Islet of Langerhans (tissue), 1 donor: ENCODE measurements around the gene RBM18.

Source experiments
- FAIRE-seq: peaks from one replicate; lab custom pipeline; 2011; peaks lifted over from hg19 to GRCh38; lab: Jason Lieb, UNC

The RBM18 gene, protein sequence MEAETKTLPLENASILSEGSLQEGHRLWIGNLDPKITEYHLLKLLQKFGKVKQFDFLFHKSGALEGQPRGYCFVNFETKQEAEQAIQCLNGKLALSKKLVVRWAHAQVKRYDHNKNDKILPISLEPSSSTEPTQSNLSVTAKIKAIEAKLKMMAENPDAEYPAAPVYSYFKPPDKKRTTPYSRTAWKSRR

DNA sequence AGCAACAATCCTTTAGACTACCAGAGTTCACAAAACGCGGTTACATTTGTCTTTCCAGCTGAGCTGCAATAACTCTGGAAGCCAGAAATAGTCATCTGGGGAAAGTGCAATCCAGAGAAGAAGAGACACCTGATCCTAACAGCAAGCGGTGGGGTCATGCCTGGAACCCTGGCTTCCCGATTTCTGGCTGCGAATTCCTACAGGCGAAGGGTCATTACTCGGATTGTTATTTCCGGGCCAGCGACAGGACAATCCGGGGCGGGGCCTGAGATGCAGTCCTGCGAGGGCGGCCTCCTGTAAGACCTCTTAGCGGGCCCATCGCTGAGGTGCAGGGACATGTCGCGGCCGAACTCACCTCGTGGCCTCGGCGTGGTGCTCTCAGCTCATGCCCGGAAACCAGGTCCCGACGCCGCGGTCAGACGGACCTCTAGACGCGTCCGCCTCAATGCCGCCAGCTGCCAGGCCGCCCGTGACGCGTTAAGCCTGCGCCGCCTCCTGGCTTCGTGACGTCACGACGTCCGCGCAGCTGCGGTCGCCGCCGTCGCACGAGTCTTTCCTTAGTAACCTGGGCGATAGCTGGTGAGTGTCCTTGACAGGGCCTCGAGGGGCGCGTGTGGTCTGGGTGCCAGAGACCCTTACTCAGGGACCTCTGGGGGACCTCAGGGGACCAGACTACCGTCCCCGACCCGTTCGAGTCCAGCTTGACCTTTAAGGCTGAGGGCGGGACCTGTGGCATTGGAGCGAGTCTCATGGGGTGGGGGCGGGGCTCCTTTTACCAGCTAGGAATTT lies at the start of gene RBM18, which contains the start of gene MRRF:
Gene RBM18, minus strand, starts transcription at position 481 of the 789 bp plus-strand sequence. CDS start 3,348 bp downstream, outside the sequence.
Gene MRRF, plus strand, starts transcription at position 523 of the 789 bp plus-strand sequence. CDS start 6,010 bp downstream, outside the sequence.
- no peak for FAIRE-seq

DNA sequence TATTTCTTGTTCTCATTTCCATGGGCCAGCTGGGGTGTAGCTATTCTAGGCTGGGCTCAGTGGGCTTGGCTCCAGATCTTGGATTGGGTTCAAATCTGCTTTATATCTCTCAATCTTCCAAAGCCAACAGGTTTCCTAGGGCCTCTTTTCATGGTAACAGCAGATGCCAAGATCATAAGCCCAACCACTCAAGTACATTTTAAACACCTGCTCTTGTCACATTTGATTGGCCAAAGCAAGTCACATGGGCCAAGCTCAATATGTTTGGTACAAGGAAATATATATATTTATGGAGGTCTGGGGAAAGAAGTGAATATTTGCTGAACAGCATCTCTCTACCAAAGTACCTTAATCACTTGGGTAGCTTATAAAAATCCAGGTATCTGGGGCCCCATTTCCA lies 49.5 kb upstream of the RBM18 start:
- no peak for FAIRE-seq

DNA sequence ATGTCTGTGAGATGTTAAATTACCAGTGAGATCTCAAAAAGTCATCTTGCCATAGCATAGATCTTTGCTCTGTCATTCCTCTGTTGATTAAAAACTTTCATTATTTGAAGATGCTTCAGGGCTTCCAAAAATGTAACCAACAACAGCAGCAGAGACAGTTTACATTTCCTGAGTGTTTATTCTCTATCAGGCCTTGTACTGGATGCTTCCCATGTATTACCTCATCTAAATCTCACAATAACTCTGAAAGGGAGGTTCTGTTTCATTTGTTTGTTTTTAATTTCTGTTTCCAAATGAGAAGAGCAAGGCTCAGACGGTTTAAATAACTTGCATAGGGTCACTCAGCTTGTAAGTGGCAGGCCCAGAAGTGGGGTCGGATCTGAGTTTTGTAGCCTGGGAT lies 45.2 kb upstream of the RBM18 start:
- FAIRE-seq, result no peak

DNA sequence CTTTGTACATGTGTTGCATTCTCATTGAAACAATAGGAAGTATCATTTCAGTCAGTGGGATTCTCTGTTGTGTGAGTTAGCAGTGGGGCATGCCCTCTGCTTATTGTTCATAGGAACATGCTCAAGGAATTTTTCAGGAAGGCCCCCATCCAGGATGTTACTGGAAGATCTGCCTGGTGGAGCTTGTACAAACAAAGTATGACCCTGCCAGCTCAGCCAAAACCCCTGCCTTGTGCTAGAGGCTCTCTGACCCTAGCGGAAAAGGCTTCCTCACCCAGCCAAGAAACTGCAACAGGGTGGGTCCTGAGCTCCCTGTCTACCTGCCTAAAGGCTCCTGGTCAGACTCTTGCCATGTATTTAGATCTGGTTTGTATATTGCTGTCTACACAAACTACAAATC lies 43.3 kb upstream of the RBM18 start:
- no peak for FAIRE-seq

DNA sequence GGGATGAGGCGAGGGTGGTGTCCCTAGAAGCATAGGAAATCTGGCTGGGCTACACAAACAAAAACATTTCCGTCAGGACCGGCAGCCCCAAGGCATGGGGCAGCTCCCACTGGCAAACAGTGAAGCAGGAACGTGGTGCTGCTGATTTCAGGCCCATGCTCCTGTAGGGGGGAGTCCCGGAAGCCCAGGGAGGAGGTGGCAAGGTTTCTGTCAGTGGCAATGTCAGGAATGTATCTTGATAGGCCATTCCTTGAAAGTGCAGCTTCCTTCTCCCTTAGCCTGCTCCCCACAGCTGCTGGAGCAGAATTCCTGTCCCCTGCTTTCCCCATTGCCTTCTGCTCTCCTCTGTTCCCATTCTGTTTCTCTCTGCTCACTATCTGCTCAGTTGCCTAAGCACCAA lies 42.4 kb upstream of the RBM18 start:
- no peak for FAIRE-seq

DNA sequence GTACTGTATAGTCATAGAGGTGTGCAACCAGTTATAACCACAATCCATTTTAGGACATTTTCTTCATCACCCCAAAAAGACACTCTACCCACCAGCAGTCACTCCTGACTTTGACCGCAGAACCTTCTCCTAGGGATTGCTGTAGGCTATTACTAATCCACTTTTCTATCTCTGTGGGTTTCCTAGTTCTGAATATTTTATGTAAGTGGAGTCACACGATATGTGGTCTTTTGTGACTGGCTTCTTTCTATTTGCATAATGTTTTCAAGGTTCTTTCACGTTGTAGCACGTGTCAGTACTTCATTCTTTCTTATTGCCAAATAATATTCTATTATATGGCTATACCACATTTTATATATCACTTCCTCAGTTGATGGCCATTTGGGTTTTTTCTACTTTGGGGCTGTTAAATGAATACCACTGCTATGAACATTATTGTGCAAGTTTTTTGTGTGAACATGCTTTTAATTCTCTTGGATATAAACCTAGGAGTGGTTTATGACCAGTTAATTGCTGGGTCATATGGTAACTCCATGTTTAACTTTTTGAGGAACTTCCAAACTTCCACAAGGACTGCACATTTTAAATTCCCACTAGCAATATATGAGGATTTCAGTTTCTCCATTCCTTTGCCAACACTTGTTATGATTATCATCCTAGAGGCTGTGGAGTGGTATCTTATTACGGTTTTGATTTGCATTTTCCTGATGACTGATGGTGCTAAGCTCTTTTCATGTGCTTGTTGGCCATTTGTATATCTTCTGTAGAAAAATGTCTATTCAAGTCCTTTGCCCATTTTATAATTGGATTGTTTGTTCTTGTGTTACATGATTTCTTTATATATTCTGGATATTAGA lies 37.8 kb upstream of the RBM18 start:
- FAIRE-seq, result no peak

DNA sequence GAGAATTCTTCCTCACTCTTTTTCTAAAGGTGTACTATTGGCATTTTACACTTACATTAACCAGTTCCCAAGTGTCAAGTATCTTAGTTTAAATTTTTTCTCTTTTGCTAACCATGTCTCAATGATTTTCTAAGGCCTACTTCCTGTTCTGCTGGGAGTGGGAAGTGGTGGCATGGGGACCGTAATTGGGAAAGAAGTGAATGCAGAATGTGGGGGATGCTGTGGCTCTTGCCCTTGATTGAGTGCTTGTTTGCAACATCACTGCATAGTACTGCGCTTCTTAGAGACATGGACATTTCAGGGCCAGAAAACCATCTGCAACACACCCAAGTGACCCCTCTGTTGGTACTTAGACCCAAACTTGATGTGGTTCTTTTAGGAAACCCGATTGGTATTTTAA lies 32.9 kb upstream of the RBM18 start:
- no peak for FAIRE-seq

DNA sequence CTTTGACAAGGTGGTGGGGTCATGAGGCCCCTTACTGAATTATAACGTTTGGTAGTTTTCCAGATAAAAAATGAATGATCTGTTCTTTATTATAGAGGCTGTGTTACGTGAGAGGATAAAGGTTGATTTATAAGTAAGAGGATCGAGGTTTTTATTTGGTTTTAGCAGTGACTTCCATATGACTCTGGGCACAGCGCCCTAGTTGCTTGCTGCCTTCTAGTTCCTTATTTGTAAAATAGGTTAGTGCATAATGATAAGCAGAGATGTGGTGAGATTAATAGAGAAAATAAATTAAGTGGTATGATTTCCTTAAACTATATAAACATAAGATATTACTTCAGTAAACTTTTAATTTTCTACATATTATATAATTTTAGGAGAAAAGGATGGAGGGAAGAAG lies 29.9 kb upstream of the RBM18 start:
- no peak for FAIRE-seq

DNA sequence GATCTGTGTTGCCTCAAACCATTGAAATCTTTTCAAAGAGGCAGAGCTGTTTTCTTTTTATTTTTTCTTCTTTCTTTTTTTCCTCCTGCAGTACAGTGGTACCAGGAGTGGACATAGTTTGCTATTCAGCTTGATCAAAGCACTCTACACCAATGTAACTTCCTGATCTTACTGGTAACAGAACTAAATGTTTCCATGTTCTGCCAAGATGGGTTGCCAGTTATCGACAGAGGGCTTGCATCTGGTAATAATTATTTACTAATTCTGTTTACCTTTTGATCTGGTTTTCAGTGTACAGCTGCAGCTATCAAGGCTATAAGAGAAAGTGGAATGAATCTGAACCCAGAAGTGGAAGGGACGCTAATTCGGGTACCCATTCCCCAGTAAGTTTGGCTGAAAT lies 26.8 kb upstream of the RBM18 start:
- FAIRE-seq, result no peak

DNA sequence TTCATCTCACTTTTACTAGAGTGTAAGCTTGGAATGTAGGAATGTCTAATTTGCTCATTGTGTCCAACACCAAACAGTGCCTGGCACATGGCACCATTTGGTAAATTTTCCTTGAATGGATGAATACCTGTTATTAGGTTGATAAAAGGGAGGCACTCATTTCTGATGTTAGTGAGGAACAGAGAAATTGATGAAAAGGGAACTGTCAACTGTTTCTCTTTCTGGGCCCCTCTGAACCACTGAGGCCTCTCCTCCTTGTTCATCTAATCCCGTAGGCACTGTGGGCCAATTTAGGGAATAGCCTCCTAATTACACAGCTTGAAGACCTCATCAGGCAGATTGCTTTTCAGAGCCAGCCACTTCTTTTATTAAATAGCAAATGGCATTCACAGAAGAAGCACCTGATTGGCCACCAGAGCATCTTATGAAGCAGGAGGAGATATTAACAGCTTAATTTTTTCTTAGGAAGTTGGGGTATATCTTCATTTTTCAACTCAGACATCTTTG lies 22.6 kb upstream of the RBM18 start:
- FAIRE-seq, result no peak

DNA sequence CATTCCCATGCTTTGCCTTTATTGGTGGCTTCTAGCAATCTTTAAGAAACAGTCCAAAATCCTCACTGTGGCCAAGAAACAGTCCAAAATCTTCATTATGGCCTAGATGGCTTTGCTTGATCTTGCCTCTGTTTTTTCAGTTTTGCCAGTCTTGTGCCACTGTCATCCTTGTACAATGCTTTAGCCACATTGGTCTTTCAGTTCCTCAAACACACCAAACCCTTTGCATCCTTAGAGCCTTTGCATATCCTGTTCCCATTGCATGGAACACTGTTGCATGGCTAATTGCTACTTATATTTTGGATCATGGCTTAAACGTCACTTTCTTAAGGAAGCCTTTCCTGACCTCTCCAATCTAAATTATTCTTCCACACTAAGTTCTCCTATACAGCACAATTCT lies 22.1 kb upstream of the RBM18 start:
- no peak for FAIRE-seq

DNA sequence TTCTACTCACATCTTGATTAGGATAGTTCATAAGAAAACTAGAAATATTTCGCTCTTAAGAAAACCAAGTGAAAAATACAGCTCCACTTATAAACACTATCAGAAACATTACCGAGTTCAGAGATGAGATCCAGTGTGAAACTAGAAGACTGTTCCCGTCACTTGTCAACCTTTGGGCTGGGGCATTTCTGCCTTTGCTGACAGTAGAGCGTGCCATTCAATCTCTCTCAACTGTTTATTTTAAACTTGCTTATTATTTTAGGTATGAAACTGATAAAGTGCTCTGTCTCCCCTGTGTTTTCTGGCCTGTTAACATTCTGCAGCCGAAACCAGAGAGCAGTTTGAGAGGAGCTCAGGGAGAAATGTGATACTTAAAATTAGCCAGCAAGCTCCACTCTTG lies 16.7 kb upstream of the RBM18 start:
- no peak for FAIRE-seq

DNA sequence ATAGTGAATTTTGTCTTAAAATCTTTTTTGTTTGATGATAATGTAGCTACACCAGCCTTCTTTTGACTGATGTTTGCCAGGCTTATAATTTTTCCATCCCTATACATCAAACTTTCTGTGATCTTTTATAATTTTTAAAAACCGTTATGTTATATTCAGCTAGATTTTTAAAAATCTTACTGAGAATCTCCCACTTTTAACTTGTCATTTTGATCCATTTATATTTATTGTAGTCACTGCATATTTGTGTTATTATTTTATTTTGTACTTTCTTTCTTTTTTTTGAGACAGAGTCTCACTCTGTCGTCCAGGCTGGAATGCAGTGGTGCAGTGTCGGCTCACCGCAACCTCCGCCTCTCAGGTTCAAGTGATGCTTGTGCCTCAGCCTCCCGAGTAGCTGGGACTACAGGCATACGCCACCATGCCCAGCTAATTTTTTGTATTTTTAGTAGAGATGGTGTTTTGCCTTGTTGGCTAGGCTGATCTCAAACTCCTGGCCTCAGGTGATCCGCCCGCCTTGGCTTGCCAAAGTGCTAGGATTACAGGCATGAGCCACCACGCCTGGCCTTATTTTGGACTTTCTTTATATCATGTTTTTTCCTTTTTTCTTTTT lies 12.8 kb upstream of the RBM18 start:
- FAIRE-seq, result no peak

DNA sequence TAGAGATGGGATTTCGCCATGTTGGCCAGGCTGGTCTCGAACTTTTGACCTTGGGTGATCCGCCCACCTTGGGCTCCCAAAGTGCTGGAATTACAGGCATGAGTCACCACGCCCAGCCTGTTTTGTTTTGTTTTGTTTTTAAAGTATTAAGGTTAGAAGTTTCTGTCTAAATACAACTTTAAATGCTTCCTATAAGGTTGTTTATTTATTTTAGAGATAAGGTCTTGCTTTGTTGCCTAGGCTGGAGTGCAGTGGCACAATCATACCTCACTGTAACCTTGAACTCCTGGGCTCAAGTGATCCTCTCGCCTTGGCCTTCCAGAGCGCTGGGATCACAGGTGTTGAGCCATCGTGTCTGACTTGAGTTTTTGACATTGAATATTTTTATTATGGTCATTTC lies 11.5 kb upstream of the RBM18 start:
- FAIRE-seq, result no peak

DNA sequence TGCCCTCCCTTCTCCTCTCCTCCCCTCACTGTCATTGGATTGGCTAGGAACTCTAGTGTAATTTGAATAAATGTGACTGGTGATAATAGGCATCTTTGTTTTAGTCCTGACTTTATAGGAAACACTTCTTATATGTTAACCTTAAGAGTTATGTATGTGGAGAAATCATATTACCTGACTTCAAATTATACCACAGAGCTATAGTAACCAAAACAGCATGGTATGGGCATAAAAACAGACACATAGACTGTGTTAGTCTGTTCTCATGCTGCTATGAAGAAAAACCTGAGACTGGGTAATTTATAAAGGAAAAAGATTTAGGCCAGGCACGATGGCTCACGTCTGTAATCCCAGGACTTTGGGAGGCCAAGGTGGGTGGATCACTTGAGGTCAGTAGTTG lies 9.4 kb upstream of the RBM18 start:
- FAIRE-seq, result no peak

DNA sequence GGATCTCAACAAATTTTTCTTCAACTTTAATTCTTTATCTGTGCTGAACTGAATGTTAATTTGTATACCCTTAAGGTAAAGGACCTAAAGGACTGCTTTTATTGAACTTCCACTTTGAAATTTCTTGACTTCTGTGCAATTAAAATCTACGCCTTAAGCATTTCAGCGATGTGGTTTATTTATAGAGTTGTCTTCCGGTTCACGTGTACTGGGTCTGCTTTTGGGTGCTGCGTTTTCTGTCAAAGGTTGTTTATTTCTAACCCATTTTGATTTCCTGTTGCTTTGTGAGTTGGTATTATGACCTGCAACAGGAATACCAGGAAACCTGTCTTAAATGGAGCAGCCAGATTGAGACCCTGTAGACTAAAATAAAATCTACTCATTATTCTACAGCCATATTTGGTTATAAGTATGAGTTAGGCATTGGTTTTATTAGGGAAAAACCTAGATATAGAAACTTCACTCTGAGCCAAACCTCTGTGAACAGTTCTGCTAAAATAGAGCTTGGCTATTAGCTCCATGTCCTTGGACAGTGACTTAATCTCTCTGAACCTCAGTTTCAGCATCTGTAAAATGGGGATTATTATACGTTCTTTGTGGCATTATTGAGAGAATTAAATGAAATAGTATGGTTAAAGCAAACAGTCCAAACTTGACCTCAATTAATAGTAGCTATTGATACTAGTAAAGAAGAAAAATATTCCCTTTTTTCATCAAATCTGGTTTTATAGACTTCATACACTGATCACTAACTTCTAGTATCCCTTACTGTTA lies 3.6 kb upstream of the RBM18 start:
- FAIRE-seq, result no peak

DNA sequence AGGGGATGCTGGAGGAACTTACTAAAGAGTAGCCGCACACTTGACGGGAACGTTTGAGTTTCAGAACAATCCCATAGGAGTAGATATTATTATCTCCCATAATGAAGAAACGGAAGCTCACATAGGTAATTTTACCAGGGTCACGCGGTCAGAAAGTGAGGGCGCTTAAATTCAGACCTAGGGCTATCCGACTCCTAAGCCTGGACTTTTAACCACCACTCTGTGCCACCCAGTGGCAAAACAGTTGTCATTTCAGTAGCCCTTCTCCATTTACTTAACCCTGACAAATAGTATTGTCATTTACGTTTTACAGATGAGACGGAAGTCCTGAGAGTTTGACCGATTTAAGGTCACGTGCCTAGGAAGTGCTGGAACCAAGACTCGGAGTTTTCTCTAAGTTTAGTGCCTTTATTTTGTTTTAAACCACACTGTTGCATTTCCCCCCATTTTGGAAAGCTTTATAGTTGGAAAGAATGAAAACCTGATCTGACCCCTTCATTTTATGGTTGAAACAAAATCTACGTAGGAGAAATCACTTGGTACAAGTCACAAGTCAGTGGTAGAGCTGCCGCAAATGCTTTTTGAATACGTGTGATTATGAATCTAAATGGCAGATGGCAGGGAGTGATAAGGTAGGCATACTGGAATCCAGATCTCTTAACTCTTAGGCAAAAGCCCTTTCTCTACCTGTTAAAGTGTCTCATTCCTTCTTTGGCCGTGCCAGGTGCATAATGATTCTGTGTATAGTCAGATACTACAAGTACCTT lies 692 bp upstream of the RBM18 start:
- FAIRE-seq, result no peak

DNA sequence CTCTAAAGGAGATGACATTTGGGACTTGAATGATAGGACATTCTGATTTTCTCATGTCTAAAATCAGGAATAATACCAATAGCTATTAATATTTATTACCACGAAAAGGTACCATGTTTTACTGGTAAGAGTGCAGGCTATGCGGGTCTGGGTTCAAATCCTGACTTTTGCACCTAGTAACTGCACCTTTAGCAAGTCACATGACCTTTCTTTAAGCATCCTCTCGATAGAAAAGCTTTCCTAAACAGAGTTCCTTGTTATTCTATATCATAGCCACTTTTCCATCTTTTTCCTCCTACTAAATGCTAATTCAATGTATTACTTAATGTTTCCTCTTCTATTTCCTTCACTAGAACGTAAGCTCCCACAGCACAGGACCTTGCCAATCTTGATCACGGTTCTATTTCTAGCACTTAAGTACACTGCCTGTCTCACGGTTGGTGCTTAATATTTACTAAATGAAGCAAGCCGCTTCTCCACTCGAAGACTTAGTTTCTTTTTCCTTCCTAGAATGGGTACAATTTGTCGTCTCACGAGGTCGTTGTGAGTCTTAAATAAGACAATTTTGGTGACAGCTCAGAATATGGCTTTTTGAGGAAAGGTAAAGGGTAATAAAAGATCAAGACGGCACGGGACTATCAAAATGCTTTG lies 816 bp downstream of the RBM18 start:
- no peak for FAIRE-seq

DNA sequence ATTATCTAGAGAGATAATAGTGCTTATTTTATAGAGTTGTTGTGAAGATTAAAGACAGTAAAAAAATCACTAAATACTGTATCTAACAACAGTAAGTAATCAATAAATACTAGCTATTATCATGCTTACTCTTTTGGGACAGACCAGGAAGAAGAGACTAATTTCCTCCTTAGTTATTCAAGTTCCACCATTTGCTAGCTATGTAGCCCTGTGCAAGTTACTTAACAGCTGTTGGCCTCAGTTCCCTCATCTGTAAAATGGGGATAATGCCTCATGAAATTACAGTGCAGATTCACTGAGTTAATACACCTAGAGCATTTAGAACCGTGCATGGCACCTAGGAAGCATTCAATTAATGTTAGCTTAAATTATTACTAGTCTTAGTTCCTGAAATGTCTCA lies 2.6 kb downstream of the RBM18 start:
- no peak for FAIRE-seq

DNA sequence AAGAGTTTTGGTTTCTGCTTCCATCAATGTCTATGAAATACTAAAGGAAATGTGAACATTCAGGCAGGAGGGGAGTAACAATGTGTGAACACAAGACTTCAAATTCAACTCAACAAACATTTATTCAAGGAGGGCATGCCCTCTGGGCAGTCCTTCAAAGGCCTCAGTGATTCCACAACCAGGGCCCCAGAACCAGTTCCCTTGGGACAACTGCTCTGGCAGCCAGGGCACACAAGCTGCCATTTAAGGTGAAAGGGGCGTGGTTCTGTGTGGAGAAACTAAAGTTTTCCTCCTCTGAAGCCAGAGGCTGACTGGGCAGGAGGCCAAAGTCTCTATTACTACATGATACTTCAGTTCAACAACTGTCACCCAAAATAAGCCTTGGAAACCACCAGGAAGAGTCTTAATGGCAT lies 3.2 kb downstream of the RBM18 start:
- no peak for FAIRE-seq
